Caco-2 (cell line): ENCODE data around the gene CD24. TPM values are rescaled to one million over a fixed set of nuclear protein-coding genes. Genes with fewer than 3 reads are reported as not detected.

Source experiments
- BruUV-seq: library from RNA; stranded (reverse); fragments of 400-500 nt; replicated peaks from 2 replicates; lab custom pipeline; 2021; lab: Mats Ljungman, UMichigan
- CTCF ChIA-PET: fragments of 300-600 bp; sonication (Branson Sonifier 250); formaldehyde crosslinking; loops from one replicate; lab custom pipeline; 2022; ENCODE audit warnings: antibody characterized with exemption; lab: Charles Lee
- POLR2A ChIA-PET: fragments of 300-600 bp; sonication (Branson Sonifier 250); formaldehyde crosslinking; loops from one replicate; lab custom pipeline; 2022; ENCODE audit warnings: antibody characterized with exemption; lab: Charles Lee
- DNase-seq, 2 experiments: peaks; one replicate each; pipeline versions ENCODE4 v3.0.0 to v3.0.0-alpha.2; 2020 to 2022
- H3K27me3 ChIP-seq: replicated peaks from 2 replicates; pipeline ENCODE4 v1.6.0; 2011; ENCODE audit warnings: low read length; ENCODE audit not compliant: control insufficient read depth, insufficient read depth
- H3K36me3 ChIP-seq: 2 replicates; pipeline ENCODE4 v1.5.1; 2011; ENCODE audit warnings: low read length; ENCODE audit not compliant: control insufficient read depth, insufficient read depth
- H3K4me1 ChIP-seq: fragments of 250-450 bp; sonication (Bioruptor Pico); 2 replicates; pipeline ENCODE4 v1.5.1; 2020; ENCODE audit warnings: mild to moderate bottlenecking
- H3K4me3 ChIP-seq: 2 replicates; pipeline ENCODE4 v1.5.1; 2011; ENCODE audit warnings: low read depth, mild to moderate bottlenecking, control low read depth, low read length
- H3K9me3 ChIP-seq: fragments of 250-450 bp; sonication (Bioruptor Pico); 2 replicates; pipeline ENCODE4 v1.5.1; 2020; ENCODE audit warnings: mild to moderate bottlenecking, moderate library complexity
- H3K27ac Mint-ChIP-seq: one replicate; pipeline ENCODE4 v1.8.0; 2022; ENCODE audit warnings: mixed read lengths; ENCODE audit not compliant: unreplicated experiment
- H3K27me3 Mint-ChIP-seq: one replicate; pipeline ENCODE4 v1.8.0; 2022; ENCODE audit warnings: mixed read lengths; ENCODE audit not compliant: insufficient read depth, unreplicated experiment
- H3K36me3 Mint-ChIP-seq: one replicate; pipeline ENCODE4 v1.8.0; 2022; ENCODE audit warnings: mild to moderate bottlenecking, mixed read lengths; ENCODE audit not compliant: insufficient read depth, unreplicated experiment
- H3K4me1 Mint-ChIP-seq: one replicate; pipeline ENCODE4 v1.8.0; 2022; ENCODE audit warnings: low read depth, mixed read lengths; ENCODE audit not compliant: unreplicated experiment
- H3K4me3 Mint-ChIP-seq: one replicate; pipeline ENCODE4 v1.8.0; 2022; ENCODE audit warnings: mild to moderate bottlenecking, moderate library complexity, mixed read lengths; ENCODE audit not compliant: unreplicated experiment
- H3K9me3 Mint-ChIP-seq: one replicate; pipeline ENCODE4 v1.8.0; 2022; ENCODE audit warnings: mixed read lengths; ENCODE audit not compliant: unreplicated experiment
- CTCF ChIP-seq, 2 experiments: fragments of 200-600 bp in 1 of 2; IDR thresholded peaks; 1 replicate in 1 of 2; 2 replicates in 1 of 2; pipeline versions ENCODE4 v1.5.1 to v1.8.0; 2011 to 2022; ENCODE audit warnings: antibody characterized with exemption in 1 of 2, control low read depth in 1 of 2, inconsistent platforms in 1 of 2, low read depth in 1 of 2, low read length in 1 of 2, mild to moderate bottlenecking in 1 of 2, moderate library complexity in 1 of 2; ENCODE audit not compliant: insufficient read depth in 1 of 2, severe bottlenecking in 1 of 2, unreplicated experiment in 1 of 2
- intact Hi-C: fragments of 100-400 bp; cut with micrococcal nuclease; formaldehyde crosslinking; loops from one replicate; pipeline ENCODE4 v1.10.0; 2022; ENCODE audit not compliant: unreplicated experiment
- total RNA-seq: library from RNA; stranded (reverse); gene quantifications from 2 replicates; pipeline ENCODE4 v1.2.3, GENCODE V29; 2022

The CD24 gene
- total RNA-seq, 1 experiment from 2014 or later, result 81.7 TPM

- ChIA-PET POLR2A (no interaction called here), CTCF (no interaction called here)
- Histone ChIP-seq H3K9me3 (no peaks in the 10 kb centered on the region), H3K4me1 (no peaks in the 10 kb centered on the region), H3K36me3 (no peaks in the 10 kb centered on the region), H3K4me3 (no peak overlapping the region), H3K27me3 (no peaks in the 10 kb centered on the region)
- no peak for DNase-seq
- TF ChIP-seq CTCF (IDR thresholded peaks at IDR 0.05; ENCODE audit: insufficient read depth in 1 of 2, low read depth in 1 of 2, low read length in 1 of 2, severe bottlenecking in 1 of 2, unreplicated experiment in 1 of 2), result no peak
- no peaks in the 10 kb centered on the region for H3K27me3 Mint-ChIP-seq
- H3K36me3 Mint-ChIP-seq, result peaks cover 28% of the 10 kb centered on the region
- no peak overlapping the region for H3K4me3 Mint-ChIP-seq
- peaks cover 10% of the 10 kb centered on the region for H3K9me3 Mint-ChIP-seq
- intact Hi-C loops, result no loop called here
- H3K27ac Mint-ChIP-seq, result no peak overlapping the region
- H3K4me1 Mint-ChIP-seq, result peaks cover 14% of the 10 kb centered on the region
- BruUV-seq, result no TSS peak
Measured at GRCh38 chr6:106967936-106968555, 6.5 kb downstream of the CD24 start.

DNA sequence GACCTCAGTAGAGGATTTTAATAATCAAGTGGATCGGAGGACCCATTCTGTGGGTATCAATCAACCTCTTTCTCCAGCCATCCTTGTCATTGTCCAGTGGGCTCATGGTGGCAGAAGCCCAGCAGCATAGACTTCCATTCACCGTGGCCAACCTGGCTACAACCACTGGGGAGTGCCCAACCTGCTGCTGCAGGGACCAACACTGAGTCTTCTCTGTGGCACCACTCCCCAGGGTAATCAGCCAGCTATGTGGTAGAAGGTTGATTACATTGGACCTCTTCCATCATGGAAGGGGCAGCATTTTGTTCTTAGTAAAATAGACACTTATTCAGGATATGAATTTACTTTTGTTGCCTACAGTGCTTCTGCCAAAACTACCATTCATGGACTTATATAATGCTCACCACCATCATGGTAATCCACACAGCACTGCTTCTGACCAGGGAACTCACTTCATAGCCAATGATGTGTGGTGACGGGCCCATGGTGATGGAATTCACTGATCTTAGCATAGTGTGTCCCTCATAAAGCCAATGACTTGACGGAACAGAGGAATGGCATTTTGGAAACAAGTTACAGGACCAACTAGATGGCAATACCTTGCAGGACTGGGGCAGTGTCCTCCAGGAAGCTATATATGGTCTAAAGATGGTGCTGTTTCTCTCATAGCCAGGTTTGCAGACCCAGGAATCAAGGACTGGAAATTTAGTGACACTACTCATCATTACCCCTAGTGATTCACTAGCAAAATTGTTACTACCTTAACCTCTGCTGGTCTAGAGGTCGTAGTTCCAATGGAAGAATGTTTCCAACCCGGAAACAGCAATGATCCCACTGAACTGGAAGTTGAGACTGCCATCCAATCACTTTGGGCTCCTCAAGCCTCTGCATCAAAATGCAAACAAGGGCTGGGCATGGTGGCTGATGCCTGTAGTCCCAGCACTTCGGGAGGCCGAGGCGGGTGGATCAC lies 7.6 kb downstream of the CD24 start:
- no peak for TF ChIP-seq CTCF (IDR thresholded peaks at IDR 0.05; ENCODE audit: insufficient read depth in 1 of 2, low read depth in 1 of 2, low read length in 1 of 2, severe bottlenecking in 1 of 2, unreplicated experiment in 1 of 2)
- no peak for DNase-seq
- intact Hi-C loops, result no loop called here
- Mint-ChIP-seq H3K9me3 (peaks cover 10% of the 10 kb centered on the region), H3K27me3 (no peaks in the 10 kb centered on the region), H3K4me3 (no peak overlapping the region), H3K4me1 (peaks cover 14% of the 10 kb centered on the region), H3K36me3 (peaks cover 21% of the 10 kb centered on the region), H3K27ac (no peak overlapping the region)
- ChIA-PET POLR2A (no interaction called here), CTCF (no interaction called here)
- no TSS peak for BruUV-seq
- Histone ChIP-seq H3K4me1 (no peaks in the 10 kb centered on the region), H3K4me3 (no peak overlapping the region), H3K27me3 (no peaks in the 10 kb centered on the region), H3K36me3 (no peaks in the 10 kb centered on the region), H3K9me3 (no peaks in the 10 kb centered on the region)

- Mint-ChIP-seq H3K4me1 (peaks cover 14% of the 10 kb centered on the region), H3K9me3 (peaks cover 10% of the 10 kb centered on the region), H3K36me3 (peaks cover 16% of the 10 kb centered on the region), H3K27ac (no peak overlapping the region), H3K4me3 (no peak overlapping the region), H3K27me3 (no peaks in the 10 kb centered on the region)
- H3K4me1 ChIP-seq, result no peaks in the 10 kb centered on the region
- H3K9me3 ChIP-seq, result no peaks in the 10 kb centered on the region
- no TSS peak for BruUV-seq
- intact Hi-C loops, result no loop called here
- no peak for TF ChIP-seq CTCF (IDR thresholded peaks at IDR 0.05; ENCODE audit: insufficient read depth in 1 of 2, low read depth in 1 of 2, low read length in 1 of 2, severe bottlenecking in 1 of 2, unreplicated experiment in 1 of 2)
- no peaks in the 10 kb centered on the region for H3K27me3 ChIP-seq
- ChIA-PET POLR2A (no interaction called here), CTCF (no interaction called here)
- DNase-seq, result no peak
- no peak overlapping the region for H3K4me3 ChIP-seq
- no peaks in the 10 kb centered on the region for H3K36me3 ChIP-seq
Measured at GRCh38 chr6:106966229-106966628, 8.3 kb downstream of the CD24 start.
